HEK293T (cell line): ENCODE measurements around the gene PAPPA.

ENCODE experiments used
- ELF4 ChIP-seq: fragments of 450-650 bp; IDR thresholded peaks from 2 replicates; pipeline ENCODE4 v1.6.1; 2017; ENCODE audit warnings: antibody characterized with exemption
- FOXM1 ChIP-seq: fragments of 450-650 bp; IDR thresholded peaks from 2 replicates; pipeline ENCODE4 v1.6.1; 2017; ENCODE audit warnings: mild to moderate bottlenecking, borderline replicate concordance
- L3MBTL2 ChIP-seq: fragments of 450-650 bp; conservative IDR thresholded peaks from 2 replicates; pipeline ENCODE4 v1.6.1; 2016; ENCODE audit warnings: mild to moderate bottlenecking
- SP1 ChIP-seq: fragments of 450-650 bp; IDR thresholded peaks from 2 replicates; pipeline ENCODE4 v1.6.1; 2017

- TF ChIP-seq SP1, result no peak
- no peak for TF ChIP-seq ELF4
- TF ChIP-seq FOXM1, result no peak
- no peak for TF ChIP-seq L3MBTL2
Measured at GRCh38 chr9:116323012-116323411, 169.4 kb downstream of the PAPPA start.
